Measurements from ENCODE around the gene LSM2.
"Not testable (repeated sequence)": the region's sequence is repeated elsewhere in the genome, so short reads cannot be mapped to it uniquely, and the experiment has no call there.

DNA sequence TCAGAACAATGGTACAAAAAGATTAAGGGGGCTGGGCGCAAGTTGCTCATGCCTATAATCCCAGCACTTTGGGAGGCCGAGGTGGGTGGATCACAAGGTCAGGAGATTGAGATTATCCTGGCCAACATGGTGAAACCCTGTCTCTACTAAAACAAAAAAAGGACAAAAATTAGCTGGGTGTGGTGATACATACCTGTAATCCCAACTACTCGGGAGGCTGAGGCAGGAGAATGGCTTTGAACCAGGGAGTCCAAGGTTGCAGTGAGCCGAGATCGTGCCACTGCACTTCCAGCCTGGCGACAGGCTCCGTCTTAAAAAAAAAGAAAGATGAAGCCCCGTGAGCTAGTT, 33.0 kb upstream of the LSM2 start:
- TF ChIP-seq, protein P1, sequence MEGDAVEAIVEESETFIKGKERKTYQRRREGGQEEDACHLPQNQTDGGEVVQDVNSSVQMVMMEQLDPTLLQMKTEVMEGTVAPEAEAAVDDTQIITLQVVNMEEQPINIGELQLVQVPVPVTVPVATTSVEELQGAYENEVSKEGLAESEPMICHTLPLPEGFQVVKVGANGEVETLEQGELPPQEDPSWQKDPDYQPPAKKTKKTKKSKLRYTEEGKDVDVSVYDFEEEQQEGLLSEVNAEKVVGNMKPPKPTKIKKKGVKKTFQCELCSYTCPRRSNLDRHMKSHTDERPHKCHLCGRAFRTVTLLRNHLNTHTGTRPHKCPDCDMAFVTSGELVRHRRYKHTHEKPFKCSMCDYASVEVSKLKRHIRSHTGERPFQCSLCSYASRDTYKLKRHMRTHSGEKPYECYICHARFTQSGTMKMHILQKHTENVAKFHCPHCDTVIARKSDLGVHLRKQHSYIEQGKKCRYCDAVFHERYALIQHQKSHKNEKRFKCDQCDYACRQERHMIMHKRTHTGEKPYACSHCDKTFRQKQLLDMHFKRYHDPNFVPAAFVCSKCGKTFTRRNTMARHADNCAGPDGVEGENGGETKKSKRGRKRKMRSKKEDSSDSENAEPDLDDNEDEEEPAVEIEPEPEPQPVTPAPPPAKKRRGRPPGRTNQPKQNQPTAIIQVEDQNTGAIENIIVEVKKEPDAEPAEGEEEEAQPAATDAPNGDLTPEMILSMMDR (IDR thresholded peaks at IDR 0.05; ENCODE audit: poor library complexity, severe bottlenecking), result not testable (repeated sequence)
- TF ChIP-seq MXI1 (conservative IDR thresholded peaks at IDR 0.05; ENCODE audit: poor library complexity, severe bottlenecking); TAF1 (IDR thresholded peaks at IDR 0.05; ENCODE audit: low read depth); POLR2AphosphoS5 (IDR thresholded peaks at IDR 0.05); EZH2 (IDR thresholded peaks at IDR 0.05; ENCODE audit: borderline replicate concordance, insufficient read depth, low read length, poor library complexity, severe bottlenecking); EP300 (conservative IDR thresholded peaks at IDR 0.05; ENCODE audit: poor library complexity, severe bottlenecking): not testable (repeated sequence)
- TF ChIP-seq, protein P2, sequence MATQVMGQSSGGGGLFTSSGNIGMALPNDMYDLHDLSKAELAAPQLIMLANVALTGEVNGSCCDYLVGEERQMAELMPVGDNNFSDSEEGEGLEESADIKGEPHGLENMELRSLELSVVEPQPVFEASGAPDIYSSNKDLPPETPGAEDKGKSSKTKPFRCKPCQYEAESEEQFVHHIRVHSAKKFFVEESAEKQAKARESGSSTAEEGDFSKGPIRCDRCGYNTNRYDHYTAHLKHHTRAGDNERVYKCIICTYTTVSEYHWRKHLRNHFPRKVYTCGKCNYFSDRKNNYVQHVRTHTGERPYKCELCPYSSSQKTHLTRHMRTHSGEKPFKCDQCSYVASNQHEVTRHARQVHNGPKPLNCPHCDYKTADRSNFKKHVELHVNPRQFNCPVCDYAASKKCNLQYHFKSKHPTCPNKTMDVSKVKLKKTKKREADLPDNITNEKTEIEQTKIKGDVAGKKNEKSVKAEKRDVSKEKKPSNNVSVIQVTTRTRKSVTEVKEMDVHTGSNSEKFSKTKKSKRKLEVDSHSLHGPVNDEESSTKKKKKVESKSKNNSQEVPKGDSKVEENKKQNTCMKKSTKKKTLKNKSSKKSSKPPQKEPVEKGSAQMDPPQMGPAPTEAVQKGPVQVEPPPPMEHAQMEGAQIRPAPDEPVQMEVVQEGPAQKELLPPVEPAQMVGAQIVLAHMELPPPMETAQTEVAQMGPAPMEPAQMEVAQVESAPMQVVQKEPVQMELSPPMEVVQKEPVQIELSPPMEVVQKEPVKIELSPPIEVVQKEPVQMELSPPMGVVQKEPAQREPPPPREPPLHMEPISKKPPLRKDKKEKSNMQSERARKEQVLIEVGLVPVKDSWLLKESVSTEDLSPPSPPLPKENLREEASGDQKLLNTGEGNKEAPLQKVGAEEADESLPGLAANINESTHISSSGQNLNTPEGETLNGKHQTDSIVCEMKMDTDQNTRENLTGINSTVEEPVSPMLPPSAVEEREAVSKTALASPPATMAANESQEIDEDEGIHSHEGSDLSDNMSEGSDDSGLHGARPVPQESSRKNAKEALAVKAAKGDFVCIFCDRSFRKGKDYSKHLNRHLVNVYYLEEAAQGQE (IDR thresholded peaks at IDR 0.05; ENCODE audit: borderline replicate concordance), result not testable (repeated sequence)
